Left kidney (tissue), 2 donors: ENCODE data around the gene GPSM1. TPM values are rescaled to one million over a fixed set of nuclear protein-coding genes. Genes with fewer than 3 reads are reported as not detected.

ENCODE experiments used
- DNase-seq: peaks from one replicate; pipeline ENCODE4 v3.0.0-alpha.2; 2013
- polyA plus RNA-seq: library from polyadenylated mRNA; unstranded; fragments of 120-200 nt; gene quantifications from one replicate; pipeline ENCODE4 v1.2.1, GENCODE V29; 2013; ENCODE audit not compliant: insufficient read length

The GPSM1 gene
- polyA plus RNA-seq, 1 donor, result 27.4 TPM

DNA sequence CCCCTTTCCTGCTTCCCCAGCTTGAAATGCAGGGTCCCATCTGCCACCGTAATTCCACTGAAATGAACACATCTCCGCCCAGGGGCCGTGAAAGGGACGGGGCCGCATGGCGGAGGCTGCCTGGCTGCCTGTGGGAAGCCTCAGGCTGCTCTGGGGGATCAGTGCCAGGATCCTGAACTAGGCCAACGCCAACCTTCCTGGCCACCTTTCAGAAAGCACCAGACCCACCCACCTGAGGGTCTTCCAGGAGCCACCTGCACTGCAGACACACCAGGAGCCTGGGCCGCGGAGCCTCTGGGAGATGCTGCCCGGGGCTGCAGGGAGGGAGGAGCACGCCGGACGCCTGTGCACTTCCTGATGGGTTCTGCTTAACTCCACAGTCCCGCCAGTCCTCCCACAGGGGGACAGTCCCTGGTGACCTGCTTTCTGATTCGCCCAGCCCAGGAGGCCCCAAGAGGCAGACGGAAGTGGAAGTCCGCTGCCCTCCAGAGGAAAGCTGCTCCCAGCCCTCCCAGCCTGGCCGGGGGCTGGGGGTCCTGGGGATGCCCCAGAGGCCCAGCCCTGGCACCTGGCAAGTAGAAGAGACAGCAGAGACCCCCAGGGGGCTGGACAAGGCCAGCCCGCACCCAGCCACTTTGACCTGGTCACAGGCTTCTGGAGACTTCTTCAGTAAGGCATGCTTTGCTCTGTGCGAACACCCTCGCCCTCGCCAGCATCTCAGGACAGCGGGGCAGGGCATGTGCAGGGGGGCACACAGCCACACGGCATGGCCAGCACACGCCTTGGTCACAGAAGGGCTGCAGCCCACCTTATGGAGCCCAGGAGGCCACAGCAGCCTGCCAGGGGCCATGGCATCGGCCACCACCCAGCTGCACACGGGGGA, 46.2 kb downstream of the GPSM1 start, which contains the start of gene CARD9:
Gene CARD9 (minus strand): TSS at position 370 of the 883 bp plus-strand sequence. CDS start 1,591 bp downstream, outside the sequence.
- no peak for DNase-seq

DNA sequence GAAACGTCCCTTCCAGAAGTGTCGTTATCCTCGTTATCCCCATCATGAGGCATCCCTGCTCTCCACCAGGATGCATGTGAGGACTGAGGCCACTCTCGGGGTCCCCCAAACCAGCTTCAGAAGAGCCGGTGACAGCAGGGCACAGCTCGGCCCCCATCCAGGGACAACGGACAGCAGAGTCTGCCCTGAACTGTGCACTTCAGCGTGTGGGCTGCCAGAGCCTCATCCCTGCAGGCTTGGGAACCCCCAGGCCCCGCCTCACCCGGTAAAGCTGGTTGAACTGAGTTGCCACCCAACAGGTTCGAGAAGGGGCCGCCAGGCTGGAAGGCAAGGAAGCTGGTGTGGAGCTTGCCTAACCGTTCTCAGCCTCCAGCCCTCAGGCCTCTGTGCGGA, 46.8 kb downstream of the GPSM1 start:
- no peak for DNase-seq

DNA sequence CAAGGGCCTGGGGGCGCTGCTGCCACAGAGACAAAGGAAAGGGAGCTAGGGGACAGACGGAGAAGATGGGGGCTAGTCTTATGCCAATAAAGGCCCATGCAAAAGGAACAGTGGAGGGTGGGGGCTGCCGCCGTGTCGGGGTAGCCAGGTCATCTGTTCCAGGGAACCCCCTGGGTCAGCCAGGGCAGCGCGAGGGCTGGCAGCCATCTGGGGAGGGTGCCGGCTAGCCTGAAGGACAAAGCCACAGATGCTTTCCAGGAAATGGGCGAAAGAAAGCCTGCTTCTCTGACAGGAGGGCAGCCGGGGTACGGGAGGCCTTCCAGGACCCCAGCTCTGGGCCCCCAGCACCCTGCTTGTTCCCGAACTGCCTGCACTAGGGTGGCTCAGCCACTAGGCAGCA, 47.8 kb downstream of the GPSM1 start:
- no peak for DNase-seq

DNA sequence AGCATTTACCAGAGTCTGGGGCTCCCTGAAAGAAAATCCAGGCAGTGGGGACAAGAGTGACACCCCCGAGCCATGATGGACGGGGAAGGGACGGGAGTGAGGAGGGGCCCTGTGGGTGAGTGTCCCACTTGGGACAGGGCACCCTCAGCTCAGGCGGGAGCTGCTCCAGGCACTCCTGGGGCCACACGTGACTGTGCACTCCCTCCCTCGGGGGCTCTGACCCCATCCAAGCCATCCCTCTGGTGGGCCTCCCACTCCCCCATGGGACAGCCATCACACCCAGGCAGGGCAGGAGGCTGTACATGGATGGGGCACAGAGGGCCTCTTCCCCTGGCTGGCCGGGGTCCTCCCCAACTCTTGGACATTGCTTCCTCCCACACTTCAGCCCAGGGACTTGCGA, 49.1 kb downstream of the GPSM1 start:
- no peak for DNase-seq

DNA sequence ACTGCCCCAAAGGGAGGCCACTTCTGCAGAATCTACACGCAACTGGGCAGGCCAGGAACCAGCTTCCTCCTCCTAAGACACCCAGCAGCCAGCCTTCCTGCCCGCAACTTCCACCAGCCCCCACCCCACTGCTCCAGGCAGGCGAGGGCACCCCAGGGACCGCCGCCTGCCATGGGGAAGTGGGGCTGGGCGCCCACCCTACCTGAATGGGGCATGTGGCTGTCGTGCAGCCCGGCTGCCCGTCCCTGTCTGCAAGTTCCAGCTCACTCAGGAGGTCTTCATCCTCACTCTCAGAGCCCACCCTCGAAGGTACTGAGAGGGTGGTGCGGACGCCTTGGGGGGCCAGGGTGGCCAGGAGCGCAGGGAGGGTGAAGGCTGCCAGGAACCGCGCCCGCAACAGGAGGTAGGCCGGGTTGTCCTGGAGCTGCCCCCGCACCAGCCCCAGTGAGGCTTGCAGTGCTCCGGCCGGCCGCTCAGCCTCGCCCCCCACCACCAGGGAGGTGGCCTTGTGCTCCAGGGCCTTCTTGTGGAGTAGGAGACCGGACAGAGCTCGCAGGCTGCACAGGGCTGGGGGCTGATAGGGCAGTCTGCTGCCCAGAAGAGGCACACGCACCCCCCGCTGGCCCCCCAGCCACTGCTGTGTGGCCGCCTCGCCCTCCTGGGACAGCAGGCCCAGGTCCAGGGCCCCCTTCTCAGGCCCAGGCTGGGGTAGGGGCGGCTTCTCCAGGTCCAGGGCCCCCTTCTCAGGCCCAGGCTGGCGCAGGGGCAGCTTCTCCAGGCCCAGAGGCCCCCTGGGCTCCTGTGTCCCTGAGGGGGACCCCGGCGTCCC, 50.2 kb downstream of the GPSM1 start:
- no peak for DNase-seq

DNA sequence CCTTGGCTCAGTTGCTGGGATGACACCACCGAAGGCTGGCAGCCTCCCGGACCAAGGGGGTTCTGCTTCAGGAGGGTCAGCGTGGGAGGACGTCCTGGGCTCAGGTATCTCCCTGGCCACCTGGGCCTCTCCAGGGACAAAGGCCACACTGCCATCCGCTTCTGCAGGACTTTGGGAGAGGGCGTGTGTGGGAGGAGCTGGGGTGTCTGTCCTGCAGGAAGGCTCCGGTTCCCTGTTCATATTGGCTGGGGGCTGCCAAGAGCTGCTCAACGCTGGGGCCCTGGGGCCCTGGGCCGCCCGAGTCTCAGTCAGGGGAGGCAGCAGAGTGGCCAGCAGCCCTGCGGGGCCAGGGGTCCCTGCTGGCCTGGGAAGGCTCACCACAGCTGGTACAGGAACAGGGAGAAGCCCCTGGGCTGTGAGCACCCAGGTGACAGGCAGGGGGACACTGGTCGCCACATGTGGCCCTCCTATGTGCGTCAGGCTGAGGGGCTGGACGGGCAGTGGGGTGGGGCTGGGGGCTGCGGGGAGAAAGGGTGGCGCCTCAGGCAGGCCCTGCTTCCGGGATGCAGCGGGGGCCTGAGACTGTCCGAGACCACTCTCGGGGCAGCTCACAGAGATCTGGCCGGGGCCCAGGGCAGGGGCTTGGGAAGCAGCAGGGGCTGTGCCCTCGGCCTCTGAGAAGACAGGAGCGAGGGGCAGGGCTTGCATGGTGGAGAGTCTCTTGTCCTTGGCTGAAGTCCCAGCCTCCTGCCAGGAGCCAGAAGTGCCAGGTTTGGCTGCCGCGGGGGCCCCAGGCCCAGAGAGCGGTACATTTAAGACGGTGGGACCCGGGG, 51.0 kb downstream of the GPSM1 start:
- no peak for DNase-seq

DNA sequence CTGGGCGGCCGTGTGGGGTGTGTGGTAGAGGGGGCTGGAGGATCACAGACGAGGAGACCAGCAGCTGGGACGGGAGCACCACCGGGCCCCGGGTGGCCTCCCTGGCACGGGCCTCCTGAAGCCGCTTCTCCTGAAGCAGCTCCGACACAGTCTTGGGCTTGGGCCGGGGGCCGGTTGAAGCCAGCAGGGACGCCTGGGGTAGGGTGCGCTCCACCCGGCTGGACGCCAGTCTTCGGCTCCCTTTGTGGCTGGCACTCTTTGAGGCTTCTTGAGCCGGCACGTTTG, 51.6 kb downstream of the GPSM1 start:
- DNase-seq, result no peak

DNA sequence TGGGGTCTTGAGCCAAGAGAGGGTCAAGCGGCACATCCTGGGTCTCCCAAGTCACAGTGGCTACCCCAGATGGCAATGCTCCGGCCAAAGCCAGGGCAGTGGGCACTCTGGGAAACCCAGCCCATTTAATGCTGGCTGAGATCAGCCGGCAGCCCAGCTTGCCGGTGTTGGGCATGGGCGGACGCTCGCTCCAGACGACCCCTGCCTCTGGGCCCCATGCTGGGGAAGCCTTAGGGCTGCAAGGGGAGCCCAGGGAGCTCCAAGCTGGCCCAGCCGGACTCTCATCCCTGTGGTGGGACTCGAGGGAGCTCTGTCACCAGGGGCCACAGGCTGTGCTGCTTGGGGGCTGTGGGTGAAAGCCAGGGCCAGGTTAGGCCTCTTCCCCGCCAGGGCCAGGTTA, 52.1 kb downstream of the GPSM1 start:
- no peak for DNase-seq

DNA sequence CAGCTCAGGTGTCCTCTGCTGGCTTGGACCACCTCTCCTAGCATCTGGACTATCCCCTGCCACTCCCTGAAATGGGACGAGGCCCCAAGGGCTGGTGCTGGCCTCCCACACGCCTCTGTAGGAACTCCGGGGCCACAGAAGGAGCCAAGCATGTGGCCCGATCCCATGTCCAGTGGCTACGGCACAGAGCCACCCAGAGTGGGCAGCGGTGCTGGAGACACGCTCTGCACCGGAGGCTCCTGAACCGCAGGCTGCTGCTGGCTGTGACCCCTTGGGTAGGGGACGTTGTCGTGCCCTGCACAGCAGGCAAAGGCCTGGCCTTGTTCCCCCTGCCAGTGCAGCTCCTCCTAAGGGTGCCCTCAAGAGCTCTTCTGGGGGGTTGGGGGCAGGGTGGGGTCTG, 52.6 kb downstream of the GPSM1 start:
- DNase-seq, result no peak

DNA sequence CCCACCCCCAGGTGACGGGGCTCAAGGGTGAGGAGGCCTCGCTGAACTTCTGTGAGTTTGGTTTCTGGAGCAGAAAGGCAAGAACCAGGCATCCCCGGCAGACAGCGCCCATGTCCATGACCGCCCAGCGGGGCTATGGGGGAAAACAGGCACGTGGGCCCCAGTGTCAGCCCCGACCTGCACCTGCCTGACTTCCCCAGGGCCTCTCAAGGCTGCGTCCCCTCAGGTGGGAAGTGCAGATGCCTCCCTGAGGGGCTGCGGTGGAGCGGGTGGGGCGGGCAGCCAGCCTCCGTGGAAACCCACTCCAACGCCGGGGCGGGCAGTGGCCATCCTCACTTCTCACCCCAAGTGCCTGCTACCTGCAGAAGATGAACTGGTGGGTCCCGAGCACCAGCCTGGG, 53.0 kb downstream of the GPSM1 start:
- no peak for DNase-seq

DNA sequence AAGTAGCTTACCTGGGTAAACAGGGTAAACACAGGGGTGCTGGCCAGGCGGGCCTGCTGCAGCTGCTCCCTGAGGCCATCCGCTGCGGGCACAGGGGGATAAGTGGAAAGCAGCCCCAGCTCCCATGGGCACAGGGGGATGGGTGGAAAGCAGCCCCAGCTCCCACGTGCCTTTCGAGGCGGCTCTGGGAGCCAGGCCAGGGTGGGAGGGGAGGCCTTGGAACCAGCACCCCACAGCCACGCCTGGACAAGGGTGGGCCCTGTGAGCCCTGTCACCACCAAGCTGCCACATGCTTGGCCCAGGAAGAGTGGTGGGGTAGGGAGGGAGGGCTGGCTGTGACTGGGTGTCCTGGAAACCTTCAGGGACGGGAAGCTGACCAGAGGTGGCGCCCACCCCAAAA, 54.0 kb downstream of the GPSM1 start:
- DNase-seq, result no peak

DNA sequence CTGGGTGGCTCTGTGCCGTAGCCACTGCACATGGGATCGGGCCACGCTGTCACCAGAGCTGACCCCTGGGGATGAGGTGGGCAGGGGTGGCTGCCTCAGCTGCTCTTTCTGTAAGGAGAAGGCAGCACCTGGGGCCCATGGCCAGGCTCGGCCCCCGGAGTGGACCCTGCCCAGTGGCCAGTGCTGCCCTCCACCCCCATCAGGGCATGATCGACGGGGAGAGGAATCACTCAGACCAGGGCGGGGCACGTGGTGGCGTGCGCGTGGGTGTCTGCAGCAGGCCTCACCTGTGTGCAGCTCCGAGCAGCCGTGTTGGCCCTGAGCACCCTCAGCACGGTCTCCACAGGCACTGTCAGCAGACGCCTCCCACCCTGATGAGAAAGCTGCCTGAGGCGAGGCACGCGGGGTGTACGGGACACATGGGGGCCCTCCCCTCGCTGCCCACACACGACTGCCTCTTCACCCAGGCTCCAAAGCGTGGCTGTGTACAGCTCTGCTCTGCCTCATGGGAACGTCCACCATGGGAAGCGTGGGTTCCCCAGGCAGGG, 54.7 kb downstream of the GPSM1 start:
- DNase-seq, result no peak

DNA sequence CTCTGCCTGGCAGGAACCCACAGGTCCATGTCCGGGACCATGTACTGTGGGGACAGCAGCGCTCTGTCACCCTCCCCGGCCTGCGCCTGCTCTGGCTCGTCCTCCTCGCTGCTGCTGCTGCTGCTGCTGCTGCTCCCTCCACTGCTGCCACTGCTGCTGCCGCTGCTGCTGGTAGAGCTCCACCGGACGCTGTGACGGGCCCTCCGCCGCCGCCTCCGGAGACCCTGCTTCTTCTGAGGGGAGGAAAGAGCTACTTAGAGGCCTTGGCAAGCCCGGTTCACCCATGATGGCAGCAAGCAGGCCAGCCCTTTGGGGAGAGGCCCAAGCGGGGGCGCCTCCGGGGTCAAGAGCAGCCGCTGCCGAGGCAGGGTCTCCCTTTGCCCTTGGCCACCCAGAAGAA, 56.1 kb downstream of the GPSM1 start:
- no peak for DNase-seq

DNA sequence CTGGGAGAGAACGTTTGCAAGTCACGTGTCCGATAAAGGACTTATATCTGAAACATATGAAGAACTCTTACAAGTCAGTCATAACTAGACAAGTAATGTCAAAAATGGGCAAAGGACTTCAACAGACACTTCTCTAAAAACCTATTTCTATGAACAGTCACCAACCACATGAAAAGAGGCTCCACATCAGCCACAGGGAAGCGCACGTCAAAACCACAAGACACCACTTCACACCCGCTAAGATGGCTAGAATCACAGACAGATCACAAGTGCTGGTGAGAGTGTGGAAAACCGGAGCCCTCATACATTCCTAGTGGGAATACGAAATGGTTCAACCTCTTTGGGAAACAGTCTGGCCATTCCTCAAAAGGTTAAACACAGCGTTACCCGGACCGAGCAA, 57.7 kb downstream of the GPSM1 start:
- DNase-seq, result no peak

DNA sequence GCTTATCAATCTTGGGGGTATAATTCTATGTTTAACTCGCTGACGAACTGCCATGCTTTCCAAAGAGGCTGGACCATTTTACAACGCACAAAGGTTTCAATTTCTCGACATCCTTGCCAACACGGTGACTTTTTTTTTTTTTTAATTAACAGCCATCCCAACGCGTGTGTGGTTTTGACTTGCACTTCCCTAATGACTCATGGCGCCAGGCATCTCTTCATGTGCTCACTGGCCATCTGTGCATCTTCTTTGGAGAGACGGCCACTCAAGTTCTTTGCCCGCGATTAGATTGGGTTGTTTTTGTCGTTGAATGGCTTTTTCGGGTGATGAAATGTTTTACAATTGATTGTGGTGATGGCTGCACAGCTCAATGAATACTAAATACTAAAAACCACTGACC, 58.7 kb downstream of the GPSM1 start:
- DNase-seq, result no peak

DNA sequence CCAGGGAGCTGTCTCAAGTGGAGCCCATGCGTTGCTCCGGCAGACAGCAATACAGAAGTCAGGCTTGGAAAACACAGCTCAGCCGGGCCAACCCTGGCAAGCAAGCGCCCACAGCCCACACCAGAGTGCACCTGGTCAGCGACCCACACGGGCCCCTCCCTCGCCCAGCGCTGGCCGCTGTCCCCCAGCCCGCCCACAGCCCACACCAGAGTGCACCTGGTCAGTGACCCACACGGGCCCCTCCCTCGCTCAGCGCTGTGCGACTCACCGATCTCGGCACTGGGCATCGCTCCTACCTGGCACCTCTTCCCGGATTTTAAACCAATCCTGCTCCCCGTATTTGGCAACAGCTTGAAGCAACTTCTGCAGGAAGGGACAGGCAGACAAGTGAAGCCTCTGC, 59.9 kb downstream of the GPSM1 start:
- DNase-seq, result no peak

DNA sequence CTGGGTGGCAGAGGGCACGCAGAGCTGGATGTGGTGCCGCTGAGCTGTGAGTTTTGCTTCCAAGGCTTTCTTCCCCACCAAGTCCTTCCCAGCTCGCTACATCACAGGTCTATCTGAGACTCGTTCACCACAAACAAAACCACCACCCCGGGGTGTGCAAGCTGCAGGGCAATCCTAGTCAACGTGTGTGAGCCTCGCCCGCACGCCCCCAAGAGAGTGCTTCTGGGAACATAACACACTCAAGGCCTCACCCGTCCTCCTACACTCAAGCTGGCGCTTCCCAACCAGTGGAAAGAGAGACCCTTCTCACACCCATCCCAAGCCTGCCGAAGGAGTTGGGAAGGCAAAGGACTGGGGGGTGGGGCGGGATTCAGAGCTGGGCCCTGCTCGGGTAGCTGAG, 62.1 kb downstream of the GPSM1 start:
- DNase-seq, result no peak

DNA sequence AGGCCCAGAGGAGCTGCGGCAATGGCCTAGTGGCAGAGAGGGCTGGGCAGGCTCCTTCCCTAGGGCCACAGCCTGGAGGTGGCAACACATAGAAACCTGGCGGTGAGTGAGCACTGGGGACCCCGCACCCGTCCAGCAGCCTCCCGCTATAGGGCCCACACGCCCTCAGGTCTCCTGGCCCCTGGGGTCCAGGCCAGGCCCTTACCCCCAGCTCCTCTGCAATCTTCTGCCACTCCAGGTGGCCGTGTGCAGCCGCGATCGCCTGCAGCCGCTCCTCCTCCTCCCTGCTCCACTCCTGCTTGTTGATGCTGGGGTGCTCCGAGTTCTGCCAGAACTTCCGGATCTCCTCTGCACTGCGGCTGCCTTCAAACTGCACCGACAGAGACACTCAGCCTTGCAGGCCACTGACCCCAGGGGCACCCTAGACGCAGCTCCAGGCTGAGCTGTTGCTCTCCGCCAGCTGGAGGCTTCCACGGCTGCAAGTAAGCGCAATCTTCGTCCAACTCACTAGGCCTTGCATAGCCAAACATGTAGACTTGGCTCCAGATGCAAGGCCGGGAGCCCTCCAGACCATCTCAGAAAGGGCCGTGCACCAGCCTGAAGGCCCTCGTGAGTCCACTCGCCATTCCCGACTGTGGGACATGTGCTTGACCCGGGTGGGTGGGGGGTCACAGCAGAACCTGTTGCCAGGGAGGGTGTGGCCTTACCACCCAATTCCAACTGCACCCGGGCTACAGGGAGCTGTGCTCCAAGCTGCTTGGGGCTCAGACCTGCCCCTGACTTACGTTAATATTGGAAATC, 64.6 kb downstream of the GPSM1 start:
- no peak for DNase-seq

DNA sequence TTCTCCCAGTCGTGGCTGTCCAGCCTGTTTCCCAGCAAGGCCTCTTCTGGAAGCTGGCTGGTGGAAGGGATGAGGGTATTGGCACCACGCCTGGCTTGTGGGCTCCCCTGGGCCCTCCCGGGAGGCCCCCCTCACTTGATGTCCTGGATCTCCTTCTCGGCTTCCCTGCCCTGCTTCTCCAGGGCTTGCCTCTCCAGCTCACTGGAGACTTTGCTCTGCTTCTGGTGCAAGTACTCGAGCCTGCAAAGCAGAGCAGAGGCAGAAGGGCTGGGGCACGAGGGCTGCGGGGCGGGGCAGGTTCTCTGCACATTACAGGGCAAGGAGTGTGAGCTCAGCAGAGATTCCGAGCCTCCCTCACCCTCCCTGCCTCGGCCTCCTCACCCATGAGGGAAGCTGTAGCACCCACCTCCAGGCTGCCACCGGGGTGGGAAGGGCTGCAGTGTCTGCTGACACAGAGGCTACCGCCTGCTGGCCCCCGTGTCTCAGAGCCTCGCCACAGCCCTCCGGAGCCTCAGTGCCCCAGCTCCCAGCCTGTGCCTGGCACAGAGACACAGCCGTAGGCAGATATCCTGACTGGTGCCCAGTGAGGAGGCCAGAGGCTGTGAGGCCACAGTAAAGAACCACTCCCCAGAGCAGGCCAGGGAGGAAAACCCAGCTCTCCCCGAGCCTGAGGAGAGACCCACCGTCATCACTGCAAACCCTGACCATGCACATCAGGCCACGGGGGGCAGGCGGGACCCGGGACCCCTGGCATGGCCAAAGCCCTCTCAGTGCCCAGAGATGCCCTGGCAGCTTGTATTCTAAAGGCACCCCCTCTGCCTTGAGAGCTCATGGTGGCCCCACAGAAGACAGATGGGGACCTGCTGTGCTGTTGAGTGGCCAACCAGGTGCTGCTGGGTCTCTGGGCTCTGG, 65.5 kb downstream of the GPSM1 start:
- no peak for DNase-seq

DNA sequence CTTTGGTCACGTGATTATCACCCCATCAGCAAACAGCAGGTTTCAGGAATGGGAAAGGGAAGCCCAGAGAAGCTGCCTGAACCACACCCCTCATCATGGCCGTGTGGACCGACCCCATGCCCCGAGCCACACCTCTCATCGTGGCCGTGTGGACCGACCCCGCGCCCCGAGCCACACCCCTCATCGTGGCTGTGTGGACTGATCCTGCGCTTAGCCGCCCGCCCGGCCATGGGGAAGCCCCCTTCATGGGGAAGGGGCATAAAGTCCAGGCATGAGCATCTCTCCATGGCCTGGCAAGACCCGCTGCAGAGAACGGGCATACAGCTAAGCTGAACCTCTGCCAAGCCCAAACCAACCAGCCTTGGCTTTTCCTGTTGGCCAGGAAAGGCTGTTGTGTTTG, 66.2 kb downstream of the GPSM1 start:
- DNase-seq, result no peak
